HG03175 (cell line): Measurements from ENCODE around the gene HADHA.
"Not testable (repeated sequence)": the region's sequence is repeated elsewhere in the genome, so short reads cannot be mapped to it uniquely, and the experiment has no call there.

Experiments used
- ATAC-seq: cut with Tn5 transposase; IDR thresholded peaks from one replicate; pipeline ENCODE4 v1.9.1; 2021; ENCODE audit warnings: mild to moderate bottlenecking, moderate library complexity; ENCODE audit not compliant: unreplicated experiment

The HADHA gene

GRCh38 chr2:26244309-26245230 is at the start of gene HADHA, which contains the start of gene HADHB:
HADHA (minus strand) TSS chr2:26244632; CDS start chr2:26244596, 36 bp downstream.
HADHB (plus strand) TSS chr2:26244939; CDS start chr2:26254255, 9,316 bp downstream.
- peak; percentile 74 for ATAC-seq

GRCh38 chr2:26292646-26293045 is 48.2 kb upstream of the HADHA start:
- no peak for ATAC-seq

GRCh38 chr2:26290001-26290400 is 45.6 kb upstream of the HADHA start:
- ATAC-seq = no peak

- no peak for ATAC-seq
These were observed 41.5 kb upstream of the HADHA start for GRCh38 chr2:26285931-26286330.

GRCh38 chr2:26284132-26284531 is 39.7 kb upstream of the HADHA start:
- no peak for ATAC-seq

- ATAC-seq = no peak
These were observed 39.2 kb upstream of the HADHA start for GRCh38 chr2:26283606-26284005.

GRCh38 chr2:26281226-26281625 is 36.8 kb upstream of the HADHA start:
- ATAC-seq = no peak

GRCh38 chr2:26279886-26280285 is 35.5 kb upstream of the HADHA start:
- ATAC-seq = no peak

GRCh38 chr2:26276484-26277227 is 32.2 kb upstream of the HADHA start:
- ATAC-seq = no peak

- ATAC-seq = no peak
These were observed 29.7 kb upstream of the HADHA start for GRCh38 chr2:26274058-26274613.

GRCh38 chr2:26273501-26273900 is 29.1 kb upstream of the HADHA start:
- ATAC-seq = no peak

GRCh38 chr2:26270373-26270772 is 25.9 kb upstream of the HADHA start:
- ATAC-seq = no peak

- no peak for ATAC-seq
These were observed 25.2 kb upstream of the HADHA start for GRCh38 chr2:26269571-26270158.

GRCh38 chr2:26268670-26269385 is 24.4 kb upstream of the HADHA start:
- ATAC-seq = not testable (repeated sequence)

- no peak for ATAC-seq
These were observed 23.8 kb upstream of the HADHA start for GRCh38 chr2:26268213-26268612.

- not testable (repeated sequence) for ATAC-seq
These were observed 14.4 kb upstream of the HADHA start for GRCh38 chr2:26258836-26259235.

- ATAC-seq = no peak
These were observed 11.4 kb upstream of the HADHA start for GRCh38 chr2:26255759-26256384.

- no peak for ATAC-seq
These were observed 7.5 kb upstream of the HADHA start for GRCh38 chr2:26251893-26252292.

GRCh38 chr2:26249625-26250024 is 5.2 kb upstream of the HADHA start:
- no peak for ATAC-seq

- ATAC-seq = no peak
These were observed 2.4 kb upstream of the HADHA start for GRCh38 chr2:26246818-26247217.
